ENCODE data around the gene KANSL1.

- no peak for TF ChIP-seq CTCF (IDR thresholded peaks at IDR 0.05)
- TF ChIP-seq POLR2A (IDR thresholded peaks at IDR 0.05), result no peak
Measured at GRCh38 chr17:45993962-45994627, 199.1 kb downstream of the KANSL1 start.
